Left colon (tissue), 2 donors: ENCODE measurements around the gene ZNF665. TPM values are rescaled to one million over a fixed set of nuclear protein-coding genes. Genes with fewer than 3 reads are reported as not detected.
"Not testable (repeated sequence)": the region's sequence is repeated elsewhere in the genome, so short reads cannot be mapped to it uniquely, and the experiment has no call there.

Source experiments
- ATAC-seq: fragments of 200-7000 bp; cut with Tn5 transposase; one replicate; pipeline ENCODE4 v1.9.1; 2020; ENCODE audit warnings: mild to moderate bottlenecking, moderate library complexity
- DNase-seq, 2 donors: peaks; one replicate each; pipeline ENCODE4 v3.0.0-alpha.2; 2020
- intact Hi-C, 2 donors: fragments of 100-400 bp; cut with DNase I in 1 of 2; cut with micrococcal nuclease in 1 of 2; formaldehyde crosslinking; loops; one replicate each; pipeline versions ENCODE4 v1.11.2 to v1.14.0; 2022; cut with DNase I, micrococcal nuclease
- long read RNA-seq: library from polyadenylated mRNA; unstranded; transcript quantifications from one replicate; pipeline ENCODE4 v2.0.0, GENCODE V29; 2021
- total RNA-seq, 2 donors: library from RNA; stranded (reverse); fragmentation: NEBNext Ultra II Directional; extraction: Animal tissue kit (Norgen Biotek cat#: 25700); gene quantifications; one replicate each; pipeline ENCODE4 v1.2.1, GENCODE V29; 2021
- donor health status: DM: no; HTN: no; CAD: no.
- donor health status: DM: yes; HTN: yes; CAD: no.

The ZNF665 gene
- 1 to 10 TPM; 1.8 to 2.0 TPM for total RNA-seq
- long read RNA-seq, full-length matches to known transcripts, result 2 of 3 reads
- long read RNA-seq, partial matches to known transcripts, result 0 of 3 reads
- long read RNA-seq, other reads (novel, unspliced or antisense), result 1 of 3 reads

DNA sequence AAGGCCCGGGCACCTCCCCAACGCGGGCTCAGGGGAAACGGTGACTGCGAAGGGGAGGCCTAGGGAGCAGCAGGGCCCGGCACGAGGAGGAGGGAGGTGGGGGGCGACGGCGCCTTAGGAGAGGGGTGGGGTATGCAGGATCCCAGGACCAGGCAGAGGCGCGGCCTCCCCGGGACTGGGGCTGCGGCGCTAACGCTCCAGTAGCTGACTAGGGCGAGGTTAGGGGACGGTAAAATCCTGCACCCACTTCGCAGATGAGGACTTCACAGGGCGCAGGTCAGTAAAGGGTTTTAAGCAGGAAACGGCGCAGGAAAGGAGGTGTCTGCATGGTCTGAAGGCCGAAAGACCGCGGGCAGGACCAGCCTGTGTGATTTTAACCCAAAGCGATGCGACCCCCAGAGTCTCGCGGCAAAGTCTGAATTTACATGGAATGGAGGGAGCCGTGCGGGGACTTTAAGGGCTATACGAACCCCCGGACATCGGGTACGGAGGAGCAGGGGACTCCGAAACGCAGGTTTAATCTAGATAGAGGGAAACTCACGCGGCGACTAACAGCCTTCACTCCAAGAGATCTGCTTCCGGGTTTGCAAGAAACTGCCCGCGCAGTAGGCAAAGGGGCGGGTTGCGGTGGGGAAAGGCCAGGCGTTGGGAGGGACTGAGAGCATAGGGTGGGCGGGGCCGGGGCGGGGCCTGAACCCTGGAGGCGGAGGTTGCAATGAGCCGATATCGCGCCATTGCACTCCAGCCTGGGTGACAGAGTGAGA lies at the start of gene ZNF665:
Gene ZNF665, minus strand, starts transcription at position 588 of the 764 bp plus-strand sequence. CDS start 10,460 bp downstream, outside the sequence.
- ATAC-seq (peak; percentile 79), DNase-seq (peak; percentile 84 to 93)
- intact Hi-C loops, result no loop called here

DNA sequence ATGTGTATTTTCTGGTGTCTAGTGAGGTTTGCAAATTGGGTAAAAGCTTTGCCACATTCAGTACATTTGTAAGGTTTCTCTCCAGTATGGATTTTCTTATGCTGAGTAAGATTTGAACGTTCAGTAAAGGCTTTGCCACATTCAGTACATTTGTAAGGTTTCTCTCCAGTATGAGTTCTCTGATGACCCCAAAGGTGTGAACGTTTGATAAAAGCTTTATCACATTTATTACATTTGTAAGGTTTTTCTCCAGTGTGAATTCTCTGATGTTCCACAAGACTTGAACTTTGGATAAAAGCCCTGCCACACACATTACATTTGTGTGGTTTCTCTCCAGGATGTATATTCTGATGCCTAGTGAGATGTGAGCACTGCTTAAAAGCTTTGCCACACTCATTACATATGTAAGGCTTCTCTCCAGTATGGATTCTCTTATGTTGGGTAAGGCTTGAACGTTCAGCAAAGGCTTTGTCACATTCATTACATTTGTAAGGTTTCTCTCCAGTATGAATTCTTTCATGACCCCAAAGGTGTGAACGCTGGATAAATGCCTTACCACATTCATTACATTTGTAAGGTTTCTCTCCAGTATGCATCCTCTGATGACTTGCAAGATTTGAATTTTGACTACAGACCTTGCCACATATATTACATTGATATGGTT lies 44.1 kb upstream of the ZNF665 start:
- ATAC-seq (no peak), DNase-seq (no peak)
- intact Hi-C loops, result no loop called here

DNA sequence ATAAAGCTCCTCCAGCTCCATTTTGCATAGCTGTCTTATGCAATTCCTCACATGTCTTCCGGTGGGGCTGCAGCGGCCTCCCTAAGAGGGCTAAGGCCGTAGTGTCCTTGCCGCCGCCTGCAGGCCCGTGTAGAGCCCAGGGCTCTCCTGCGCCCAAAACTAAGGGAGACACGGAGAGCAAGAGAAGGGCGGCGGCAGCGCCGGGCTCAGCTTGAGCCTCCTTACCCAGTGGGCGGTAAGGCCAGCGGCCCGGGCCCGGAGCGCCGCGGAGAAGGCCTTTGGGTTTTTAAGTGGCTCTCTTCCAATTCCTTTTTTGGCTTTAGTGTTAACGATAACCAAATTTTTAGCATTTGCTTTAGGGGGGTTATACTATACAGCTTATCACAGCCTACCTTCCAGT lies 31.4 kb upstream of the ZNF665 start:
- ATAC-seq, result no peak
- intact Hi-C loops, result no loop called here

DNA sequence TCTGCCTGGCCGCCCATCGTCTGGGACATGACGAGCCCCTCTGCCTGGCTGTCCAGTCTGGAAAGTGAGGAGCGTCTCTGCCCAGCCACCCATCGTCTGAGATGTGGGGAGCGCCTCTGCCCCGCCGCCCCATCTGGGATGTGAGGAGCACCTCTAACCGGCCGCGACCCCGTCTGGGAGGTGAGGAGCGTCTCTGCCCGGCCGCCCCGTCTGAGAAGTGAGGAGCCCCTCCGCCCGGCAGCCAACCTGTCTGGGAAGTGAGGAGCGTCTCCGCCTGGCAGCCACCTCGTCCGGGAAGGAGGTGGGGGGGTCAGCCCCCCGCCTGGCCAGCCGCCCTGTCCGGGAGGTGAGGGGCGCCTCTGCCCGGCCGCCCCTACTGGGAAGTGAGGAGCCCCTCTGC lies 29.6 kb upstream of the ZNF665 start:
- intact Hi-C loops, ATAC-seq, DNase-seq: not testable (repeated sequence)

More for the DNA sequence above, 31.4 kb upstream of the ZNF665 start:
- DNase-seq, result no peak

DNA sequence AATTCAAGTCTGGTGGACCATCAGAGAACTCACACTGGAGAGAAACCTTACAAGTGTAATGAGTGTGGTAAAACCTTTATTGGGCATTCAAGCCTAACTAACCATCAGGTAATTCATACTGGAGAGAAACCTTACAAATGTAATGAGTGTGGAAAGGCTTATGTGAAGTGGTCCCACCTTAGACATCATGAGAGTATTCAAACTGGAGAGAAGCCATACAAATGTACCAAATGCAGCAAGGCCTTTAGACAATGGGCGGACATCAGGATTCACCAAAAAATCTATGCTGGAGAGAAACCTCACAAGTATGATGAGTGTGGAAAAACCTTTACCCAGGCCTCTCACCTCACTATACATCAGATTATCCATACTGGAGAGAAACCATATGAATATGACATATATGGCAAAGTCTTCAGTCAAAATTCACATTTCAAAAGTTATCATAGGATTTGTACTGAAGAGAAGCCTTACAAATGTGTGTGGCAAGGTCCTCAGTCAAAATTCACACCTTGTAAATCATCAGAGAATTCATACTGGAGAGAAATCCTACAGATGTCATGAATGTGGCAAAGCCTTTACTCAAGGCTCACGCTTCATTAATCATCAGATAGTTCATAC lies 19.7 kb upstream of the ZNF665 start:
- ATAC-seq (no peak), DNase-seq (no peak)
- intact Hi-C loops, result no loop called here

DNA sequence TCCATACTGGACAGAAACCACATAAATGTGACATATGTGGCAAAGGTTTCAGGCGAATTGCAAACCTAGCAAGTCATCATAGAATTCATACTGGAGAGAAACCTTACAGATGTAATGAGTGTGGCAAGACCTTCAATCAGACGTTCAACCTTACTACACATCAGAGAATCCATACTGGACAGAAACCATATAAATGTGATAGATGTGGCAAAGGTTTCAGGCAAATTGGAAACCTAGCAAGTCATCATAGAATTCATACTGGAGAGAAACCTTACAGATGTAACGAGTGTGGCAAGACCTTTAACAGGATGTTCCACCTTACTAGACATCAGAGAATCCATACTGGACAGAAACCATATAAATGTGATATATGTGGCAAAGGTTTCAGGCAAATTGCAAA lies 18.4 kb upstream of the ZNF665 start:
- intact Hi-C loops, DNase-seq, ATAC-seq: not testable (repeated sequence)

DNA sequence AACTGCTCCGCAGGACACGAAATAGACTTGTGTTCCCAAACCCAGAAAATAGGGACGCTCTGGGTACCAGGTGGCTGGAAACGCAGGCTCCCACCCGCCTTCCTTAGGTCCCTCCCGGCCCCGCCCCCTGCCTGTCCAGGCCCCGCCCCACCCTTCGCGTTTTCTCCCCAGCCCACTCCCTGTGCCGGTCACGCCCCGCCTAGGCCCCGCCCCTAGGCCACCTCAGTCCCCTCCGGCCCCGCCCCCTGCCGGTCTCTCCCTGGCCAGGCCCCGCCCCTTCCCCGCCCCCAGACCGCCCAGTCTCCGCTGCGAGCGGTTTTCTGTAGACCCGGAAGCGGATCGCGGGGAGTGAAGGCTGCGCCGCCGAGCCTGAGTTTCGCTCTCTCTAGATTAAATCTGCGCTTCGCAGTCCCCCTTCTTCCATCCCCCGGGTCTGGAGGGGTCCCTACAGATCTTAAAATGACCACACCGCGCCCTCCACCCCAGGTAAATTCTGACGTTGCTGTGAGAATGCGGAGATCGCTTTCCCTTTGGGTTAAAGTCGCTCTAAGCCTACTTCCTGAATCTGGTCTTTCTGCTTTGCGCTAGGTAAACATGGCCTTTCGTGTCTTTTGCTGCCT lies 3.7 kb upstream of the ZNF665 start:
- peak; percentile 93 for ATAC-seq

DNA sequence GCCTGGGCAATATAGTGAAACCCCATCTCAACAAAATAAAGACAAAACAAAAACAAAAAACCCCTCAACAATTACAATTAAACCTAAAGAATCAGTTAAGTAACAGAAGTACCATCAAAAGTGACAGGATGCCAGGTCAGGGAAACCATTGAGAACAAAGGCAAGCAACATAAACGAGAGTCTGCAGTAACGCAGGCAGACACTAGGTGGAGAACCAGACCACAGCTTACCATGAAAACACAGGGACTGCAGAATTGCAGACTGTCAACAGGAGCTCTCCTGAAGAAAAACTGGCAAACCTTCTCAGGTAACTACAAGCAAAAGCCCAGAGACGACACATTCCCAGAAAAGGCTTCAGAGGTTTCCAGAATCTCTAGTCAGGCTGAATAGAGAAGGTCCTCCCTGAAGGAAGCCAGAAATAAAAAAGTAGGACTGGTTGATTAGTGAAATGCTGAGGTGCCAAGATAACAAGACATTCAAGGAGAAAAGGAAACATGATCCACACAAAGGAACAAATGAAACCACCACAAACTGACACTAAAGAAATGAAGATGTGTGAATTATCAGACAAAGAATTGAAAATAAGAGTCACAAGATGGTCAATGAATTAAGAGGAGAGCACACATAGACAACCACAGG lies 2.2 kb upstream of the ZNF665 start:
- DNase-seq, result peak; percentile 68 to 82
- intact Hi-C loops, result no loop called here
- ATAC-seq, result peak; percentile 54

More for the DNA sequence above, 3.7 kb upstream of the ZNF665 start:
- DNase-seq, result peak; percentile 97 to 99
- intact Hi-C loops, result no loop called here

DNA sequence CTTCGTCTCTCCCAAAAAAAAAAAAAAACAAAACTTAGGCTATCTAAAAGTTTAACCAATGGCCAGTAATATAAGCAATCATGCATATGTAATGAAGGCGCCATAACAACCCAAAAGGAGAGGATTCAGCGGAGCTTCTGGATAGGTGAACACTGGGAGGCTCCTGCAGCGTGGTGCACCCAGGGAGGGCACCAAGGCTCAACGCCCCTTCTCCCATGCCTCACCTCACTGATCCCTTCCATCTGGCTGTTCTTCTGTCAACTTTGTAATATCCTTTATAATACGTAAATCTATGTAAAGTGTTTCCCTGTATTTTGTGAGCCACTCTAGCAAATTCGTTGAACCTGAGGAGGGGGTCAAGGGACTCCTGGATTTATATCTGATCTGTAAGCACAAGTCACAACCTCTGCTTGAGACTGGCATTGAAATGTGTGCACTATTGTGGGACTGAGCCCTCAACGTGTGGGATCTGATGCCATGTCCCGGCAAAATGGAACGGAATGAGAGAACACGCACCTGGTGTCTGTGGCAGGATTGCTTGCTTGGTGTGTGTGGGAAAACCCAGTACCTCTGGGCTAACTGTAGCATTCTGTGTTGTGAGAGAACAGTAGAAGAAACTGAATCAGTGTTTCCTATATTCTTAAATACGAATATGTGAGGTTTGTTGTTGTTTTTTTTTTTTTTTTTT lies 521 bp upstream of the ZNF665 start:
- ATAC-seq, result no peak
- no peak for DNase-seq
- intact Hi-C loops, result no loop called here

DNA sequence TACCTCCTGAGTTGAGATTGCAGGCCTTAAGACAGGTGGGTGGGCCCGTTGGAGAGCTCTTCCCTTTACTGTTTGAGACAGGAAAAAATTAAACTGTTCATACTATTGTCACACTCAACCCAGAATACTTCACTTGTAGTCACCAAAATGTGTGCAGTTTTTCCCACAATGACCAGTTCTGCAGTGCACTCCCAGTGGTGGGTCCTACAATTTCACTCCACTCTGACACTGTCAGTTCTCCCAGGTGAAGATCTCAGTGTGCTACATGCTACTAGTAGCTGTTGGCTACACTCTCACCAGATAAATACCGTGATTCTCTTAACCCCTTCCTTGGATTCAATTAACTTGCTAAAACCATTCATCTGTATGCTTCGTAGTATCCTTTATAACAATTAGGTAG lies 2.9 kb downstream of the ZNF665 start:
- ATAC-seq (no peak), DNase-seq (no peak)
- intact Hi-C loops, result no loop called here

DNA sequence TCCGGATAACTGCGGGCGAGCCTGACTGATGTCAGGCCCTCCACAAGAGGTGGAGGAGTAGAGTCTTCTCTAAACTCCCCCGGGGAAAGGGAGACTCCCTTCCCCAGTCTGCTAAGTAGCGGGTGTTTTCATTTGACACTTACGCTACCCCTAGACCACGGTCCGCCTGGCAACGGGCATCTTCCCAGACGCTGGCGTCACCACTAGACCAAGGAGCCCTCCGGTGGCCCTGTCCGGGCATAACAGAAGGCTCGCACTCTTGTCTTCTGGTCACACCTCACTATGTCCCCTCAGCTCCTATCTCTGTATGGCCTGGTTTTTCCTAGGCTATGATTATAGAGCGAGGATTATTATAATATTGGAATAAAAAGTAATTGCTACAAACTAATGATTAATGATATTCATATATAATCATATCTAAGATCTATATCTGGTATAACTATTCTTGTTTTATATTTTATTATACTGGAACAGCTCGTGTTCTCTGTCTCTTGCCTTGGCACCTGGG lies 3.4 kb downstream of the ZNF665 start:
- intact Hi-C loops, ATAC-seq: not testable (repeated sequence)

DNA sequence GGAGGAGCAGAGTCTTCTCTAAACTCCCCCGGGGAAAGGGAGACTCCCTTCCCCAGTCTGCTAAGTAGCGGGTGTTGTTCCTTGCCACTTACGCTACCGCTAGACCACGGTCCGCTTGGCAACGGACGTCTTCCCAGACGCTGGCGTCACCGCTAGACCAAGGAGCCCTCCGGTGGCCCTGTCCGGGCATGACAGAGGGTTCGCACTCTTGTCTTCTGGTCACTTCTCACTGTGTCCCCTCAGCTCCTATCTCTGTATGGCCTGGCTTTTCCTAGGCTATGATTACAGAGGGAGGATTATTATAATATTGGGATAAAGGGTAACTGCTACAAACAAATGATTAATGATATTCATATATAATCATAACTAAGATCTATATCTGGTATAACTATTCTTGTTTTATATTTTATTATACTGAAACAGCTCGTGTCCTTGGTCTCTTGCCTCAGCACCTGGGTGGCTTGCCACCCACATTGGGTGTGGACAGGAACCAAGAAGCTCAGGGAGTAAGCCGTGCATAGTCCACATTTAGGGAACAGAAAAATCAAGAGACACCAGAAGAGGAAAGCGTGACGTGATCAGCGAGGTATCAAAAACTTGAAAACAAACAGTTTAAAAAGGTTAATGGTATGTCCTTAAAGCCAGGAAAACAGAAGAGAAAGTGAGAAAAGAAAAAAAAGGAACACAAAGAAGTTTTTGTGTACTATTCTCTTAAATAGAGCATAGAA lies 7.8 kb downstream of the ZNF665 start:
- intact Hi-C loops, ATAC-seq, DNase-seq: not testable (repeated sequence)

More for the DNA sequence above, 3.4 kb downstream of the ZNF665 start:
- not testable (repeated sequence) for DNase-seq

DNA sequence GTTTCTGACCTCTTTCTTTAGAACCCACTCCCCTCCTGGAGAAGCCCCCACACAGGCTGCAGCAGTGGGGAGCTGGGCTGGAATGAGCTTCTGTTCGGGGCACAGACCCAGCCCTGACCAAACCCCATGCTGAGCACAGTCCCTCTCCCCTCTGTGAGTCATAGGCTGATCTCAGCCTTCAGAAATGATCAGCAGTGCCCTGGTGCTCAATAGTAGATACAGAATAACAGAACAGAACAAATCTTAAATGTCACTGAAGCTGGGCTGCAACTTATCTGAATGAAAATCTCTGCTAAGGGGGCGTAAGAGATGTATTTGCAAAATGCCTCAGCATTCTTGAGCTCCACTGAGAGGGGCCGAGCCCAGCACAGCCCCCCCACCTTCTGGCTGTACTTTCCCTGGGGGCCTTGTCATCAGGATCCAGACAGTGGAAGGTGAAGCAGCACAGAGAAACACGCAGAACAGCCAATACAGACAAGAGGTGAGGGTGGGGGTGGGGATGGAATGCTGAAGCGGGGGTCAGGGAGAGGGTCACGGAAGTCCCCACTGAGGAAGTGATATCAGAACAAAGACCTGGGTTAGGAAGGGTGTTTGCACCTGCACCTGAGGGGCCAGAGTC lies 9.9 kb downstream of the ZNF665 start:
- DNase-seq, result no peak
- intact Hi-C loops, result no loop called here
- no peak for ATAC-seq

DNA sequence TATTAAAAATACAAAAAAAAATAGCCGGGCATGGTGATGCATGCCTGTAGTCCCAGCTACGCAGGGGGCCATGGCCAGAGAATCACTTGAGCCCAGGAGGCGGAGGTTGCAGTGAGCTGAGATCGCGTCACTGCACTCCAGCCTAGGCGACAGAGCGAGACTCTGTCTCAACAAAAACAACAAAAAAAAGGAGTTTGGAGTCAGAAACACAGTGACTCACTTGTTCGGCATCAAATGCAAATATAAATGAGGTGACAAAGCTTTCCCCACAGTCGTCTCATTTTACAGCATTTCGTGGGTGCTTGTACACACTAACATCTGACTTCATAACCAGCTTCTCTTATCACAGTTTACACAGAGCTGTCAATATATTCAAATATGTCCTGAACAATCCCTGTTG lies 11.0 kb downstream of the ZNF665 start:
- DNase-seq (no peak), ATAC-seq (no peak)
- intact Hi-C loops, result no loop called here

DNA sequence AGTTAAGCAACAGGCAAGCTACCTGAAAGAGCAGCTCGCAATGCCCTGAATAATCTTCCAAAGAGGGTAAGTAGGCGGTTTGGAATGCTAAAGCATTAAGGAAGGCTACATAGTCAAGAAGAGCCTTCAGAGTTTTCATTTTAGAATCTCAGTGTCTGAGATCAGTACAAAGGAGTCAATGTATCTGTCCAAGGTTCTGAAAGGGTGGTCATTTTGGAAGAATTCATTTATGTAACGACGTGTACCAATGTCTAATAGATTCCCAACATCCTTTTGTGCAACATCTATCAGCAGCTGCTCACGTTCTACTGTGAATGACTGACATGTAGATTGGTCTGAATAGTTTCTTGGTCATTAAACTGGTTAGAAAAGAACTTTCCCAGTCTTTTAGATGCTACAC lies 15.2 kb downstream of the ZNF665 start:
- DNase-seq (no peak), ATAC-seq (no peak)
- intact Hi-C loops, result no loop called here

DNA sequence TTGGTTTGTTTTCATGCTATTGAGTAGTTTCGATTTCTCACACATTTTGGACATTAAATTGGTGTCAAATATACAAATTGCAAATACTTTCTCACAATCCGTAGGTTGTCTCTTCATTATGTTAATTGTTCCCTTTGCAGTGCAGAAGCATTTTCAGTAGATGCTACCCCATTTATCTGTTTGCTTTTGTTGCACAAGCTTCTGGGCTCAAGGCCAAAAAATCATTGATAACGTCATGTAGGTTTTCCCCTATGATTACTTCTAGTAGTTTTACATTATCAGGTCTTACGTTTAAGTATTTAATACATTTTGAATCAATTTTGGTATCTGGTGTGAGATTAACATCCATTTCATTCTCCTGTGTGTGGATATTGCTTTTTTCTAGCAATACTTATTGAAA lies 20.3 kb downstream of the ZNF665 start:
- no peak for ATAC-seq
- intact Hi-C loops, result no loop called here
- DNase-seq, result no peak

DNA sequence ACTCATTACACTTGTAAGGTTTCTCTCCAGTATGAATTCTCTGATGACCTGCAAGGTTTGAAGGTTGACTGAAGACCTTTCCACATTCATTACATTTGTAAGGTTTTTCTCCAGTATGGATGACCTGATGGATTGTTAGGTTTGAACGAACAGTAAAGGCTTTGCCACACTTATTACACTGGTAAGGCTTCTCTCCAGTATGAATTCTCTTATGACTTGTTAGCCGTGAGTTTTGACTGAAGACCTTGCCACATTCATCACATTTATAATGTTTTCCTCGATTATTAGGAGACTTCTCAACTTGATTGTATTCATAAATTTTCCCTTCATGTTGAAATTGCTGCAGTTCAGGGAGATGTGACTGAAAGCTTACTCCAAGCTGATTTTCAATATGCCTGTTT lies 27.5 kb downstream of the ZNF665 start:
- DNase-seq (no peak), ATAC-seq (no peak)
- intact Hi-C loops, result no loop called here
